HG03025 (cell line): ENCODE measurements around the gene KIAA0930.

Experiments used
- ATAC-seq: cut with Tn5 transposase; IDR thresholded peaks from one replicate; pipeline ENCODE4 v1.9.1; 2021; ENCODE audit warnings: mild to moderate bottlenecking, moderate library complexity; ENCODE audit not compliant: unreplicated experiment, low FRiP score

Gene KIAA0930

GRCh38 chr22:45154383-45154782, 86.3 kb downstream of the KIAA0930 start:
- no peak for ATAC-seq

GRCh38 chr22:45151503-45151902, 89.2 kb downstream of the KIAA0930 start:
- ATAC-seq = no peak

- ATAC-seq = no peak
Observed at GRCh38 chr22:45150139-45150538, 90.6 kb downstream of the KIAA0930 start.

- ATAC-seq = no peak
Observed at GRCh38 chr22:45149671-45150070, 91.0 kb downstream of the KIAA0930 start.

GRCh38 chr22:45144916-45145315, 95.8 kb downstream of the KIAA0930 start:
- no peak for ATAC-seq

GRCh38 chr22:45142376-45142775, 98.3 kb downstream of the KIAA0930 start:
- no peak for ATAC-seq
